Right lobe of liver (tissue), 4 donors: ENCODE results near the gene HMGCS2.

Source experiments
- POLR2A ChIP-seq: fragments of 450-650 bp; IDR thresholded peaks from one replicate; pipeline ENCODE4 v1.6.1; 2017; ENCODE audit warnings: antibody characterized with exemption, mild to moderate bottlenecking
- TF ChIP-seq, protein P1 (sequence below), 4 donors: fragments of 200-600 bp in 3 of 4; fragments of 450-650 bp in 1 of 4; IDR thresholded peaks; one replicate each; pipeline versions ENCODE4 v1.5.1 to v1.8.0; 2016 to 2022; ENCODE audit warnings: antibody characterized with exemption in 4 of 4, mild to moderate bottlenecking in 2 of 4
- donor health status: DM: no; HTN: no; CAD: no.
- donor health status: DM: no; HTN: no; CAD: no.
- donor health status: DM: no; HTN: yes; CAD: no.

DNA sequence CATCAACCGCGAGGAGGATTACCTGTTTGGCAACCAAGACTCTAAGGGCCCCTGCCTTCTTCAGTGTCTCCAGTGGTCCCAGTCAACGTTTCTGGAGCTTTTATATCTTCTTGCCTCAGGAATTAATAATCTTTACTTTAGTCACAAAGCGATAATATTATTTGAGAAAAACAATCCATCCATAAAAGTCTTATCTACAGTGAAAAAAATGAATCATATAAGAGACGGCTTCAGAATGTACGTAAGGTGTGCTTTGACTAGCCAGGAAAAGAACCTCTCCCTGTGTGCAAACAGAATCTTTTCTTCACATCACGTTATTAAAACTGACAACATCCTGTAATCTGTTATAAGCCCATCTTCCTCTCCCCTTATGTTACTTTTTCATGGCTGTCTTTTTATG lies 42.7 kb upstream of the HMGCS2 start, which contains the start of gene REG4:
- TF ChIP-seq, protein P1, sequence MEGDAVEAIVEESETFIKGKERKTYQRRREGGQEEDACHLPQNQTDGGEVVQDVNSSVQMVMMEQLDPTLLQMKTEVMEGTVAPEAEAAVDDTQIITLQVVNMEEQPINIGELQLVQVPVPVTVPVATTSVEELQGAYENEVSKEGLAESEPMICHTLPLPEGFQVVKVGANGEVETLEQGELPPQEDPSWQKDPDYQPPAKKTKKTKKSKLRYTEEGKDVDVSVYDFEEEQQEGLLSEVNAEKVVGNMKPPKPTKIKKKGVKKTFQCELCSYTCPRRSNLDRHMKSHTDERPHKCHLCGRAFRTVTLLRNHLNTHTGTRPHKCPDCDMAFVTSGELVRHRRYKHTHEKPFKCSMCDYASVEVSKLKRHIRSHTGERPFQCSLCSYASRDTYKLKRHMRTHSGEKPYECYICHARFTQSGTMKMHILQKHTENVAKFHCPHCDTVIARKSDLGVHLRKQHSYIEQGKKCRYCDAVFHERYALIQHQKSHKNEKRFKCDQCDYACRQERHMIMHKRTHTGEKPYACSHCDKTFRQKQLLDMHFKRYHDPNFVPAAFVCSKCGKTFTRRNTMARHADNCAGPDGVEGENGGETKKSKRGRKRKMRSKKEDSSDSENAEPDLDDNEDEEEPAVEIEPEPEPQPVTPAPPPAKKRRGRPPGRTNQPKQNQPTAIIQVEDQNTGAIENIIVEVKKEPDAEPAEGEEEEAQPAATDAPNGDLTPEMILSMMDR (IDR thresholded peaks at IDR 0.05), result no peak
- no peak for TF ChIP-seq POLR2A
